Measurements from ENCODE around the gene TLE6. TPM values are rescaled to one million over a fixed set of nuclear protein-coding genes. Genes with fewer than 3 reads are reported as not detected.

The TLE6 gene
- total and polyA plus RNA-seq, 2 donors (not counting 3 experiments of a cell fraction or from before 2014, with no cell fraction given): 1.6 to 1.9 TPM

DNA sequence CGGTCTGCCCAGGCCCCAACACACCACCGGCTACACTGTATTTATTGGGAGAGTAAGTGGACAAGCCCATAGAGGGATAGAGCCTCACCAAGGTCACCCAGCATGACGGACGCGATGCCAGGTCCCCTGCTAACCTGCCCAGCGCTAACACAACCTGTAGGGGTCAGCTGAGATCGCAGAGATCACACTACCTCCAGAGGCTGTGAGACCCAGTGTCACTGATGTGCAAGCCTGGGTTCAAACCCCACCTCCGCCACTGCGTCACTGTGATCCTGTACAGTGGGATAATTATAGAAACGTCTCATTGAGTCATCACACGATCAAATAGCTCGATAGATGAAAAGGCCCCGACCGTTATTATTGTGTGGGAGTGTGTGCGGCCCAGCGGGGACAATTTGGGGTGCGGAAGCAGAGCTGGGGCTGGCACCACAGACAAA lies 62.3 kb downstream of the TLE6 start:
- CTCF ChIA-PET: interaction anchor here (0.6 to 0.8 kb wide), 3 partner anchors 69 to 89 kb away, joined by 3 to 4 read pairs (median 3); no protein-coding TSS in a partner anchor
- dilution Hi-C loops (cut with MboI; ENCODE audit: extremely low pct_ligation_motif_present, low sequenced_read_pairs): no loop called here
- TF ChIP-seq MYC (IDR thresholded peaks at IDR 0.05; ENCODE audit: low read depth, low read length): no peak
- TF ChIP-seq POLR2A (IDR thresholded peaks at IDR 0.05; ENCODE audit: low read depth, low read length): no peak
- no peak for TF ChIP-seq JUN (IDR thresholded peaks at IDR 0.05; ENCODE audit: borderline replicate concordance, insufficient read depth, insufficient read length, low read depth)
- TF ChIP-seq GATA2 (IDR thresholded peaks at IDR 0.05; ENCODE audit: insufficient read depth, insufficient read length, low read depth, low read length): no peak
- no peak for TF ChIP-seq FOS (IDR thresholded peaks at IDR 0.05; ENCODE audit: borderline replicate concordance, insufficient read depth, low read length)
- no peak for TF ChIP-seq EZH2 (IDR thresholded peaks at IDR 0.05; ENCODE audit: borderline replicate concordance, low read depth, low read length, severe bottlenecking)
- TF ChIP-seq, protein P1, sequence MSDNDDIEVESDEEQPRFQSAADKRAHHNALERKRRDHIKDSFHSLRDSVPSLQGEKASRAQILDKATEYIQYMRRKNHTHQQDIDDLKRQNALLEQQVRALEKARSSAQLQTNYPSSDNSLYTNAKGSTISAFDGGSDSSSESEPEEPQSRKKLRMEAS (IDR thresholded peaks at IDR 0.05; ENCODE audit: insufficient read depth, insufficient read length): no peak
- no peak for TF ChIP-seq POLR2AphosphoS5 (IDR thresholded peaks at IDR 0.05; ENCODE audit: insufficient read depth, low read depth, low read length)
- TF ChIP-seq, protein P2, sequence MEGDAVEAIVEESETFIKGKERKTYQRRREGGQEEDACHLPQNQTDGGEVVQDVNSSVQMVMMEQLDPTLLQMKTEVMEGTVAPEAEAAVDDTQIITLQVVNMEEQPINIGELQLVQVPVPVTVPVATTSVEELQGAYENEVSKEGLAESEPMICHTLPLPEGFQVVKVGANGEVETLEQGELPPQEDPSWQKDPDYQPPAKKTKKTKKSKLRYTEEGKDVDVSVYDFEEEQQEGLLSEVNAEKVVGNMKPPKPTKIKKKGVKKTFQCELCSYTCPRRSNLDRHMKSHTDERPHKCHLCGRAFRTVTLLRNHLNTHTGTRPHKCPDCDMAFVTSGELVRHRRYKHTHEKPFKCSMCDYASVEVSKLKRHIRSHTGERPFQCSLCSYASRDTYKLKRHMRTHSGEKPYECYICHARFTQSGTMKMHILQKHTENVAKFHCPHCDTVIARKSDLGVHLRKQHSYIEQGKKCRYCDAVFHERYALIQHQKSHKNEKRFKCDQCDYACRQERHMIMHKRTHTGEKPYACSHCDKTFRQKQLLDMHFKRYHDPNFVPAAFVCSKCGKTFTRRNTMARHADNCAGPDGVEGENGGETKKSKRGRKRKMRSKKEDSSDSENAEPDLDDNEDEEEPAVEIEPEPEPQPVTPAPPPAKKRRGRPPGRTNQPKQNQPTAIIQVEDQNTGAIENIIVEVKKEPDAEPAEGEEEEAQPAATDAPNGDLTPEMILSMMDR (IDR thresholded peaks at IDR 0.05; ENCODE audit: extremely low read depth in 1 of 2, insufficient read depth in 1 of 2, low read depth in 1 of 2, low read length in 2 of 2): no peak

More for the DNA sequence above, 62.3 kb downstream of the TLE6 start:
- Histone ChIP-seq H3K4me3 (replicated peaks in 1 of 3; ENCODE audit: insufficient read depth in 1 of 3, low read depth in 1 of 3, low read length in 3 of 3) (no peak overlapping the region), H3K27ac (ENCODE audit: insufficient read depth, low read depth, low read length) (no peak overlapping the region), H4K20me1 (replicated peaks; ENCODE audit: control insufficient read depth, extremely low read depth, insufficient read depth, low read length) (no peaks in the 10 kb centered on the region), H3K79me2 (ENCODE audit: control insufficient read depth, insufficient read depth, low read length) (no peaks in the 10 kb centered on the region), H3K27me3 (ENCODE audit: control insufficient read depth in 2 of 2, insufficient read depth in 2 of 2, low read length in 2 of 2) (no peaks in the 10 kb centered on the region), H3K4me1 (ENCODE audit: control insufficient read depth, extremely low read depth, insufficient read depth, low read length) (peaks cover 12% of the 10 kb centered on the region), H3K9ac (replicated peaks; ENCODE audit: extremely low read depth, insufficient read depth, low read length) (no peak overlapping the region), H3K4me2 (ENCODE audit: insufficient read depth, low read length) (no peak overlapping the region), H3K36me3 (ENCODE audit: control insufficient read depth in 2 of 2, extremely low read depth in 1 of 2, insufficient read depth in 2 of 2, low read length in 2 of 2) (no peaks in the 10 kb centered on the region), H3K9me3 (replicated peaks; ENCODE audit: control insufficient read depth, insufficient read depth, low read length) (no peaks in the 10 kb centered on the region), H3K9me1 (replicated peaks; ENCODE audit: control insufficient read depth, extremely low read depth, insufficient read depth, low read length) (no peaks in the 10 kb centered on the region), H2AFZ (ENCODE audit: low read depth, low read length) (no peak overlapping the region)
- BruUV-seq (replicated peaks): no TSS peak
- FAIRE-seq (no peak), DNase-seq (ENCODE audit: low read depth, low spot score) (no peak)
- intact Hi-C loops (cut with micrococcal nuclease): loop anchor here (5.0 kb wide), 1 partner anchor 802 kb away; the partner anchor contains the start of genes PLEKHJ1 and SF3A2
- POLR2A ChIA-PET: no interaction called here

Measured in endothelial cell of umbilical vein (primary cell).